ENCODE measurements around the gene BCAR1. TPM values are rescaled to one million over a fixed set of nuclear protein-coding genes. Genes with fewer than 3 reads are reported as not detected.
"Not testable (repeated sequence)": the region's sequence is repeated elsewhere in the genome, so short reads cannot be mapped to it uniquely, and the experiment has no call there.

BCAR1 gene
- total RNA-seq, 5 donors from 2014 or later (not counting 1 experiment from before 2014, with no cell fraction given): 0.49 to 1.6 (median 0.98) TPM

GRCh38 chr16:75217389-75217851 lies 34.0 kb downstream of the BCAR1 start:
- no peak overlapping the region for H3K27ac Mint-ChIP-seq
- peaks cover 0 to 1% of the 10 kb centered on the region in 2 donors for H3K27me3 Mint-ChIP-seq
- ATAC-seq (replicated peaks in 1 of 4) (no peak), DNase-seq (no peak)
- Histone ChIP-seq H3K9me3 (no peaks in the 10 kb centered on the region), H3K4me1 (ENCODE audit: control insufficient read depth in 1 of 2, extremely low read depth in 1 of 2, insufficient read depth in 2 of 2, low read length in 2 of 2) (peaks cover 0 to 10% of the 10 kb centered on the region in 2 experiments), H3K4me3 (ENCODE audit: control insufficient read depth in 1 of 2, extremely low read depth in 1 of 2, low read length in 1 of 2) (no peak overlapping the region), H3K27me3 (replicated peaks in 1 of 2; ENCODE audit: control insufficient read depth in 2 of 2, extremely low read depth in 1 of 2, insufficient read depth in 2 of 2, low read length in 1 of 2) (no peaks in the 10 kb centered on the region), H3K27ac (ENCODE audit: low read length) (no peak overlapping the region), H3K36me3 (ENCODE audit: control insufficient read depth in 2 of 2, extremely low read depth in 1 of 2, insufficient read depth in 1 of 2, low read length in 1 of 2) (no peaks in the 10 kb centered on the region)
- H3K4me3 Mint-ChIP-seq: no peak overlapping the region
- H3K4me1 Mint-ChIP-seq: peaks cover 8 to 17% (median 12%) of the 10 kb centered on the region in 3 donors
- no peaks in the 10 kb centered on the region for H3K9me3 Mint-ChIP-seq
- 92% methylated on average over 11 of the region's 11 CpGs for WGBS (ENCODE audit: insufficient coverage)
- ChIA-PET POLR2A (interaction anchor here (0.6 kb wide), 2 partner anchors 402 to 919 kb away, joined by 4 to 10 read pairs; no protein-coding TSS in a partner anchor), CTCF (interaction anchor here in 1 of 2 donors (0.7 kb wide), 1 partner anchor 200 kb away, joined by 6 read pairs; no protein-coding TSS in a partner anchor)
- H3K36me3 Mint-ChIP-seq: no peaks in the 10 kb centered on the region

- Mint-ChIP-seq H3K4me3 (no peak overlapping the region), H3K36me3 (no peaks in the 10 kb centered on the region), H3K4me1 (peaks cover 8 to 17% (median 12%) of the 10 kb centered on the region in 3 donors), H3K27ac (no peak overlapping the region), H3K27me3 (peaks cover 0 to 1% of the 10 kb centered on the region in 2 donors), H3K9me3 (no peaks in the 10 kb centered on the region)
- H3K4me3 ChIP-seq (ENCODE audit: control insufficient read depth in 1 of 2, extremely low read depth in 1 of 2, low read length in 1 of 2): no peak overlapping the region
- H3K36me3 ChIP-seq (ENCODE audit: control insufficient read depth in 2 of 2, extremely low read depth in 1 of 2, insufficient read depth in 1 of 2, low read length in 1 of 2): no peaks in the 10 kb centered on the region
- no peaks in the 10 kb centered on the region for H3K9me3 ChIP-seq
- ChIA-PET POLR2A (interaction anchor here (0.6 kb wide), 2 partner anchors 403 to 918 kb away, joined by 4 to 10 read pairs; no protein-coding TSS in a partner anchor), CTCF (interaction anchor here in 1 of 2 donors (0.9 kb wide), 1 partner anchor 17 kb away, joined by 6 read pairs; no protein-coding TSS in a partner anchor)
- no peak for ATAC-seq (replicated peaks in 1 of 4)
- H3K27me3 ChIP-seq (replicated peaks in 1 of 2; ENCODE audit: control insufficient read depth in 2 of 2, extremely low read depth in 1 of 2, insufficient read depth in 2 of 2, low read length in 1 of 2): peaks cover 0 to 4% of the 10 kb centered on the region in 2 experiments
- no peak for DNase-seq
- H3K4me1 ChIP-seq (ENCODE audit: control insufficient read depth in 1 of 2, extremely low read depth in 1 of 2, insufficient read depth in 2 of 2, low read length in 2 of 2): peaks cover 0 to 10% of the 10 kb centered on the region in 2 experiments
- H3K27ac ChIP-seq (ENCODE audit: low read length): no peak overlapping the region
- 94% methylated on average over 2 of the region's 7 CpGs for WGBS (ENCODE audit: insufficient coverage)
Measured at GRCh38 chr16:75216576-75216975, 34.8 kb downstream of the BCAR1 start.

GRCh38 chr16:75216127-75216526 lies 35.3 kb downstream of the BCAR1 start:
- Histone ChIP-seq H3K27me3 (replicated peaks in 1 of 2; ENCODE audit: control insufficient read depth in 2 of 2, extremely low read depth in 1 of 2, insufficient read depth in 2 of 2, low read length in 1 of 2) (peaks cover 0 to 4% of the 10 kb centered on the region in 2 experiments), H3K36me3 (ENCODE audit: control insufficient read depth in 2 of 2, extremely low read depth in 1 of 2, insufficient read depth in 1 of 2, low read length in 1 of 2) (no peaks in the 10 kb centered on the region), H3K4me3 (ENCODE audit: control insufficient read depth in 1 of 2, extremely low read depth in 1 of 2, low read length in 1 of 2) (no peak overlapping the region), H3K9me3 (no peaks in the 10 kb centered on the region), H3K4me1 (ENCODE audit: control insufficient read depth in 1 of 2, extremely low read depth in 1 of 2, insufficient read depth in 2 of 2, low read length in 2 of 2) (peaks cover 0 to 10% of the 10 kb centered on the region in 2 experiments), H3K27ac (ENCODE audit: low read length) (no peak overlapping the region)
- DNase-seq: no peak
- H3K27ac Mint-ChIP-seq: no peak overlapping the region
- ChIA-PET POLR2A (no interaction called here), CTCF (interaction anchor here in 1 of 2 donors (0.9 kb wide), 1 partner anchor 17 kb away, joined by 6 read pairs; no protein-coding TSS in a partner anchor)
- no peaks in the 10 kb centered on the region for H3K9me3 Mint-ChIP-seq
- ATAC-seq (replicated peaks in 1 of 4): no peak
- no peak overlapping the region for H3K4me3 Mint-ChIP-seq
- H3K4me1 Mint-ChIP-seq: peaks cover 8 to 17% (median 12%) of the 10 kb centered on the region in 3 donors
- WGBS (ENCODE audit: insufficient coverage): no CpG with 5 or more reads among the region's 2 CpGs
- H3K36me3 Mint-ChIP-seq: no peaks in the 10 kb centered on the region
- H3K27me3 Mint-ChIP-seq: peaks cover 0 to 1% of the 10 kb centered on the region in 2 donors

GRCh38 chr16:75211286-75211685 lies 40.1 kb downstream of the BCAR1 start:
- H3K9me3 ChIP-seq; H3K27ac Mint-ChIP-seq; H3K4me3 ChIP-seq (ENCODE audit: control insufficient read depth in 1 of 2, extremely low read depth in 1 of 2, low read length in 1 of 2); H3K36me3 ChIP-seq (ENCODE audit: control insufficient read depth in 2 of 2, extremely low read depth in 1 of 2, insufficient read depth in 1 of 2, low read length in 1 of 2); ATAC-seq (replicated peaks in 1 of 4); H3K27me3 ChIP-seq (replicated peaks in 1 of 2; ENCODE audit: control insufficient read depth in 2 of 2, extremely low read depth in 1 of 2, insufficient read depth in 2 of 2, low read length in 1 of 2); H3K27ac ChIP-seq (ENCODE audit: low read length); DNase-seq; H3K27me3 Mint-ChIP-seq; H3K4me3 Mint-ChIP-seq; H3K4me1 ChIP-seq (ENCODE audit: control insufficient read depth in 1 of 2, extremely low read depth in 1 of 2, insufficient read depth in 2 of 2, low read length in 2 of 2); POLR2A ChIA-PET; H3K9me3 Mint-ChIP-seq; H3K4me1 Mint-ChIP-seq; H3K36me3 Mint-ChIP-seq: not testable (repeated sequence)
- CTCF ChIA-PET: interaction anchor here in 1 of 2 donors (0.6 to 0.7 kb wide), 2 partner anchors 64 to 101 kb away, joined by 3 to 5 read pairs; no protein-coding TSS in a partner anchor
- WGBS (ENCODE audit: insufficient coverage): 78% methylated on average over 7 of the region's 10 CpGs

- Mint-ChIP-seq H3K4me1 (no peaks in the 10 kb centered on the region), H3K27me3 (peaks cover 0 to 1% of the 10 kb centered on the region in 2 donors), H3K27ac (no peak overlapping the region), H3K36me3 (no peaks in the 10 kb centered on the region), H3K9me3 (no peaks in the 10 kb centered on the region), H3K4me3 (no peak overlapping the region)
- Histone ChIP-seq H3K9me3 (no peaks in the 10 kb centered on the region), H3K4me1 (ENCODE audit: control insufficient read depth in 1 of 2, extremely low read depth in 1 of 2, insufficient read depth in 2 of 2, low read length in 2 of 2) (no peaks in the 10 kb centered on the region), H3K4me3 (ENCODE audit: control insufficient read depth in 1 of 2, extremely low read depth in 1 of 2, low read length in 1 of 2) (no peak overlapping the region), H3K36me3 (ENCODE audit: control insufficient read depth in 2 of 2, extremely low read depth in 1 of 2, insufficient read depth in 1 of 2, low read length in 1 of 2) (no peaks in the 10 kb centered on the region), H3K27me3 (replicated peaks in 1 of 2; ENCODE audit: control insufficient read depth in 2 of 2, extremely low read depth in 1 of 2, insufficient read depth in 2 of 2, low read length in 1 of 2) (peaks cover 0 to 4% of the 10 kb centered on the region in 2 experiments), H3K27ac (ENCODE audit: low read length) (no peak overlapping the region)
- ChIA-PET POLR2A (no interaction called here), CTCF (interaction anchor here in 1 of 2 donors (0.6 kb wide), 1 partner anchor 243 kb away, joined by 3 read pairs; no protein-coding TSS in a partner anchor)
- no CpG with 5 or more reads among the region's 5 CpGs for WGBS (ENCODE audit: insufficient coverage)
- ATAC-seq (replicated peaks in 1 of 4) (no peak), DNase-seq (no peak)
Measured at GRCh38 chr16:75209944-75210343, 41.5 kb downstream of the BCAR1 start.

- H3K27ac ChIP-seq (ENCODE audit: low read length); H3K4me1 Mint-ChIP-seq; ATAC-seq (replicated peaks in 1 of 4); DNase-seq; H3K4me3 Mint-ChIP-seq; H3K4me1 ChIP-seq (ENCODE audit: control insufficient read depth in 1 of 2, extremely low read depth in 1 of 2, insufficient read depth in 2 of 2, low read length in 2 of 2); H3K36me3 ChIP-seq (ENCODE audit: control insufficient read depth in 2 of 2, extremely low read depth in 1 of 2, insufficient read depth in 1 of 2, low read length in 1 of 2); H3K27me3 ChIP-seq (replicated peaks in 1 of 2; ENCODE audit: control insufficient read depth in 2 of 2, extremely low read depth in 1 of 2, insufficient read depth in 2 of 2, low read length in 1 of 2); H3K4me3 ChIP-seq (ENCODE audit: control insufficient read depth in 1 of 2, extremely low read depth in 1 of 2, low read length in 1 of 2); H3K27me3 Mint-ChIP-seq; H3K9me3 Mint-ChIP-seq; H3K27ac Mint-ChIP-seq; CTCF ChIA-PET; POLR2A ChIA-PET; H3K9me3 ChIP-seq; H3K36me3 Mint-ChIP-seq: not testable (repeated sequence)
- WGBS (ENCODE audit: insufficient coverage): 75% methylated on average over 1 of the region's 7 CpGs
Measured at GRCh38 chr16:75209514-75209913, 41.9 kb downstream of the BCAR1 start.
